ENCODE results near the gene SENP7.
"Not testable (repeated sequence)": the region's sequence is repeated elsewhere in the genome, so short reads cannot be mapped to it uniquely, and the experiment has no call there.

The SENP7 gene

GRCh38 chr3:101527906-101528305 lies 14.9 kb upstream of the SENP7 start:
- DNase-seq (ENCODE audit: low spot score) = peak; percentile 20

DNA sequence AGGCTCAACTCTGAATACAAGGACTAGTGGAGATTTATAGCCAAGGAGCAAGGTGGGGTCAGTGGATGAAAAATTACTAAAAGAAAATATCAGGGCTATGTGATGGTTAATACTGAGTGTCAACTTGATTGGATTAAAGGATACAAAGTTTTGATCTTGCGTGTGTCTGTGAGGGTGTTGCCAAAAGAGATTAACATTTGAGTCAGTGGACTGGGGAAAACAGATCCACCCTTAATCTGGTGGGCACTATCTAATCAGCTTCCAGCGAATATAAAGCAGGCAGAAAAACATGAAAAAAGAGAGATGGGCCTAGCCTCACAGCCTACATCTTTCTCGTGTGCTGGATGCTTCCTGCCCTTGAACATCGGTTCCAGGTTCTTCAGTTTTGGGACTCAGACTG lies 14.4 kb upstream of the SENP7 start:
- peak; percentile 41 for DNase-seq (ENCODE audit: low spot score)

DNA sequence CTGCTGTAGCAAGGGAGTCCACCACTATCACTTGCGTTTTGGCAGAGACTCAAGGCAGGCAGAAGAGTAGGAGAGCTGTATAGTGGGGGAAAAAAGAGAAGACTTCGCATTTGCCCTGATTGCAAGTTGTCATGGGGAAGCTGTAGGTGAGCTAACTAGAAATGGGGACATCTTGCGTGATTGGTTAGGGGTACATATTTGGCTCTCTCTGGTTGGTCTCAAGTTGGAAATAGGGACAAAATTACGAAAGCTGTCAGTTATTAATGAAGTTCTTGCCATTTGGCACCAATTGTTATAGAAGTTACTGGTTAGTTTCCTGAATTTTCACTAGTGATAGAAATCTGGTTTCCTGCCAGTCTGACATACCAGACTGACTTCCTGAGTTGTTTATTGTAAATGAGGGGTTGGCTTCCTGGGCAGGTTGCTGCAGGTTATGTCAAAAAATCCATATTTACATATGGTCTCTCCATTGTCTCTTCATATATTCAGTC lies 8.2 kb upstream of the SENP7 start:
- no peak for DNase-seq (ENCODE audit: low spot score)

GRCh38 chr3:101519685-101520365 lies 6.8 kb upstream of the SENP7 start:
- no peak for DNase-seq (ENCODE audit: low spot score)

DNA sequence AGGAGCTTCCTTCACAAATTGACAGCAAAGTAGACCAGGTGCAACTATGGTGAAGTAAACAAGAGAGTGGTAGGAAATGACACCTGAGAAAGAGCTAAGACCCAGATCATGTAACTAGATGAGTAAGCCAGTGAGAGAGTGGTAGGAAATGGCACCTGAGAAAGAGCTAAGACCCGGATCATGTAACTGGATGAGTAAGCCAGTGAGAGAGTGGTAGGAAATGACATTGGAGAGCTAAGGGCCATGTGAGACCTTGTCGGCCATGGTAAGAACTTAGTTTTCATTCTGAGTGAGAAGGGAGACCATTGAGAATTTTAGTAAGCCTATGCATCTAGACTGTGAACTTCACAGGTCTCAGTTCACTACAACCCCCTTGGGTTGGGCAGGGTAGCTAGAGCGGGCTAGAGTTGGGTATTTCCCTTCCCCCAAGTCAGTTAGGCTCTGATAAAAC lies 5.4 kb upstream of the SENP7 start:
- DNase-seq (ENCODE audit: low spot score) = no peak

DNA sequence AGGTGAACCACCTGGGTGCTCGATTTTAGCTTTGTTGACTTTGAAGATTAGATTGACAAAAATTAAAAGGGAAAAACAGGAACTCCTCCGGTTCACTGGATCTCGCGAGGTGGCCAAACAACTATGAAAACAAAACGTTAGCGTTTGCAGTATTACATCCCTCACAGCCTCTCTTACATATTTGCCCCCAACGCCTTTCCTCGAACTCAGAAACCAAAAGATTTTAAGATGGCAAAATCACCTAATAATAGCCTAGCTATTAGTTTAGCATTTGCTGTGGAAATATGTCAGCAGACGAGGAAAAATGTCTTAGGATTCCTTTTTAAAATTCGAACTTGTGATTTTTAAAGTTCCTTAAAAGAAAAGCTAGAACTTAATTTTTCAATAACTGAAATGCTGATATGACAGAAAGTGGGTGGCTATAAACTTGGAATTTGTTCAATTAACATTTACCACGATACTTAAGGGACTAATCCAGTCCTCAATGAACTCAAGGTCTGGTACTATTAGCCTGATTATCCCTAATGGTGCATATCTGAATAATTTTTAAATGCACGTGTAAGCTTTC lies 491 bp upstream of the SENP7 start:
- no peak for DNase-seq (ENCODE audit: low spot score)

GRCh38 chr3:101512396-101512645 lies 691 bp downstream of the SENP7 start:
- DNase-seq (ENCODE audit: low spot score) = no peak

- no peak for DNase-seq (ENCODE audit: low spot score)
Observed at GRCh38 chr3:101509811-101510210, 3.2 kb downstream of the SENP7 start.

- DNase-seq (ENCODE audit: low spot score) = no peak
Observed at GRCh38 chr3:101509281-101509680, 3.7 kb downstream of the SENP7 start.

GRCh38 chr3:101501783-101502182 lies 11.2 kb downstream of the SENP7 start:
- no peak for DNase-seq (ENCODE audit: low spot score)

DNA sequence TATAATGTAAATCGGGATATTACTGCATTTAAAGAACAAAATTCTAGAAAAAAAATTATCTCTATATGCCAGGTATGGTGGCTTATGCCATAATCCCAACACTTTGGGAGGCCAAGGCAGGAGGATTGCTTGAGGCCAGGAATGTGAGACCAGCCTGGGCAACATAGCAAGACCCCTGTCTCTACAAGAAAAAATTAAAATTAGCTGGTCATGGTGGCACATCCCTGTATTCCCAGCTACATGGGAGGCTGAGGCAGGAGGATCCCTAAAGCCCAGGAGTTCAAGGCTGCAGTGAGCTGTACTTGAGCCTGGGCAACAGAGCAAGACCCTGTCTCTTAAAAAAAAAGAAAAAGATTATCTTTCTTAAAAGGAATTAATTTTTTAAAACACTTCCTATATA lies 12.8 kb downstream of the SENP7 start:
- DNase-seq (ENCODE audit: low spot score) = no peak

- DNase-seq (ENCODE audit: low spot score) = no peak
Observed at GRCh38 chr3:101497803-101498202, 15.2 kb downstream of the SENP7 start.

DNA sequence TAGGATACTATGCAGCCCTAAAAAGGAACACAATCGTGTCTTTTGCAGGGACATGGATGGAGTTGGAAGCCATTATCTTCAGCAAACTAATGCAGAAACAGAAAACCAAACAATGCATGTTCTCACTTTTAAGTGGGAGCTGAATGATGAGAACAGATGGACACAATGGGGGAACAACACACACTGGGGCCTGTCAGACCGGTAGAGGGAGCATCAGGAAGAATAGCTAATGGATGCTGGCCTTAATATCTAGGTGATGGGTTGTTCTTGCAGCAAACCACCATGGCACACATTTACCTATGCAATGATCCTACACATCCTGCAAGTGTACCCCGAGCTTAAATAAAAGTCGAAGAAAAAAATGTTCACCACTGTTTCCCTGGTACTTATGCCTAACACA lies 17.5 kb downstream of the SENP7 start:
- no peak for DNase-seq (ENCODE audit: low spot score)

DNA sequence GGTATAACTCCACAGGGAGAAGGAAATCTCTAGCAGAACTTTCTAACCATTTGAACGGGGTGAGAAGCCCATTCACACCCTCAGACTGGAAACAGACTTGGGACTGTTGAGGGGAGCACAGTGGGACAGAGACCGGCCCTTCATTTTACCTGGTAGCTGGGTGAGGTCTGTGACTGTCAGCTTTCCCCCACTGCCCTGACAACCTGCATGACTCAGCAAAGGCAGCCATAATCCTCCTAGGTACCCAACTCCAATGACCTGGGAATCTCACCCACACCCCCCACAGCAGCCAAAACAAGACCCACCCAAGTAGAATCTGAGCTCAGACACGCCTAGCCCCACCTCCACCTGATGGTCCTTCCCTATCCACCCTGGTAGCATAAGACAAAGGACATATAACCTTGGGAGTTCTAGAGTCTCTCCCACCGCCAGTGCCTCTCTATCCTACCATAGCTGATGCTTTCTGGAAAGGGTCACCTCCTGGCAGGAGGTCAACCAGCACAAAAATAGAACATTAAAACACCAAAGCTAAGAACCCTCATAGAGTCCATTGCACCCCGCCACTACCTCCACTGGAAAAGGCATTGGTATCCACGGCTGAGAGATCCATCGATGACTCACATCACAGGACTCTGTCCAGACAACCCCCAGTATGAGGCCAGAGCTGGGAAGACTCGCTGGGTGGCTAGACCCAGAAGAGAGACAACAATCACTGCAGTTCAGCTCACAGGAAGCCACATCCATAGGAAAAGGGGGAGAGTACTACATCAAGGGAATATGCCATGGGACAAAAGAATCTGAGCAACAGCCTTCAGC lies 28.0 kb downstream of the SENP7 start:
- DNase-seq (ENCODE audit: low spot score) = no peak

DNA sequence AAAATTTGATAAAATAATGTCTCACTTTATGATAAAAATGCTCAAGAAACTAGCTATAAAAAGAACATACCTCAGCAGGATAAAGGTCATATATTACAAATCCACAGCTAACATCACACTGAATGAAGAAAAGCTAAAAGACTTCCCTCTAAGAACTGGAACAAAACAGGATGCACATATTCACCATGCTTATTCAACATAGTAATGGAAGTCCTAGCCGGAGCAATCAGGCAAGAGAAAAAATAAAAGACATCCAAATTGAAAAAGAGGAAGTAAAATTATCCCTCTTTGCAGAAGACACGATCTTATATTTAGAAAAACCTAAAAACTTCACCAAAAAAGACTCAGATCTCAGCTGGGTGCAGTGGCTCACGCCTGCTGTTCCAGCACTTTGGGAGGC lies 34.0 kb downstream of the SENP7 start:
- no peak for DNase-seq (ENCODE audit: low spot score)

- DNase-seq (ENCODE audit: low spot score) = not testable (repeated sequence)
Observed at GRCh38 chr3:101474841-101475552, 38.0 kb downstream of the SENP7 start.

- not testable (repeated sequence) for DNase-seq (ENCODE audit: low spot score)
Observed at GRCh38 chr3:101468676-101469075, 44.3 kb downstream of the SENP7 start.

DNA sequence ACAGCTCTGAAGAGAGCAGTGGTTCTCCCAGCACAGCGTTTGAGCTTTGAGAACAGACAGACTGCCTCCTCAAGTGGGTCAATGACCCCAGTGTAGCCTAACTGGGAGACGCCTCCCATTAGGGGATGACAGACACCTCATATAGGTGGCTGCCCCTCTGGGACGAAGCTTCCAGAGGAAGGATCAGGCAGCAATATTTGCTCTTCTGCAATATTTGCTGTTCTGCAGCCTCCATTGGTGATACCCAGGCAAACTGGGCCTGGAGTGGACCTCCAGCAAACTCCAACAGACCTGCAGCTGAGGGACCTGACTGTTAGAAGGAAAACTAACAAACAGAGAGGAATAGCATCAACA lies 45.7 kb downstream of the SENP7 start:
- DNase-seq (ENCODE audit: low spot score) = not testable (repeated sequence)

- DNase-seq (ENCODE audit: low spot score) = no peak
Observed at GRCh38 chr3:101466465-101467309, 46.3 kb downstream of the SENP7 start.

GRCh38 chr3:101464235-101464634 lies 48.8 kb downstream of the SENP7 start:
- no peak for DNase-seq (ENCODE audit: low spot score)

GRCh38 chr3:101461451-101461850 lies 51.6 kb downstream of the SENP7 start:
- no peak for DNase-seq (ENCODE audit: low spot score)

DNA sequence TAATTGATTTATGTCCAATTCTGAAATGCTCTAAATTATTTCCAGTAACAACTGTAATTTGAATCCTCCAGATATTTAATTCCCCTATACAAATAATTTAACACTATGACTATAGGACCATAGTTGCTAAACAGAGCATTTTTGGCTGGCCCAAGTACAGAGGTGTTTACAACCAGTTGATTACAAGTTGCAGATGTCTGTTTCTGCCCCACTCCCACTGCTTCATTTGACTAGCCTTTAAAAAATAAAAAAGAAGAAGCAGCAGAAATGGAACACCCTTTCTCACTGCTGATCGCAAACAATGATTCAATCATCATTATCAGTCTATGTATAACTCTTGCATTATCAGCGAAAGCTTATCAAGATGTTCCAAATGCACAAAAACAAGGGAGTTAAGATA lies 54.6 kb downstream of the SENP7 start:
- no peak for DNase-seq (ENCODE audit: low spot score)

Measured in hematopoietic multipotent progenitor cell treated with erythropoietin and hydrocortisone succinate and interleukin-3 and kit ligand, for 17 days (in vitro differentiated cells).